HG03378 (cell line): ENCODE data around the gene JMJD7.
"Not testable (repeated sequence)": the region's sequence is repeated elsewhere in the genome, so short reads cannot be mapped to it uniquely, and the experiment has no call there.

Source experiments
- ATAC-seq: cut with Tn5 transposase; IDR thresholded peaks from one replicate; pipeline ENCODE4 v1.9.1; 2021; ENCODE audit warnings: mild to moderate bottlenecking, moderate library complexity; ENCODE audit not compliant: unreplicated experiment

Gene JMJD7

GRCh38 chr15:41821831-41822230 lies 6.1 kb upstream of the JMJD7 start:
- no peak for ATAC-seq

GRCh38 chr15:41822471-41822870 lies 5.4 kb upstream of the JMJD7 start:
- no peak for ATAC-seq

GRCh38 chr15:41822957-41823356 lies 4.9 kb upstream of the JMJD7 start:
- ATAC-seq: no peak

- no peak for ATAC-seq
Observed at GRCh38 chr15:41823502-41823901, 4.4 kb upstream of the JMJD7 start.

DNA sequence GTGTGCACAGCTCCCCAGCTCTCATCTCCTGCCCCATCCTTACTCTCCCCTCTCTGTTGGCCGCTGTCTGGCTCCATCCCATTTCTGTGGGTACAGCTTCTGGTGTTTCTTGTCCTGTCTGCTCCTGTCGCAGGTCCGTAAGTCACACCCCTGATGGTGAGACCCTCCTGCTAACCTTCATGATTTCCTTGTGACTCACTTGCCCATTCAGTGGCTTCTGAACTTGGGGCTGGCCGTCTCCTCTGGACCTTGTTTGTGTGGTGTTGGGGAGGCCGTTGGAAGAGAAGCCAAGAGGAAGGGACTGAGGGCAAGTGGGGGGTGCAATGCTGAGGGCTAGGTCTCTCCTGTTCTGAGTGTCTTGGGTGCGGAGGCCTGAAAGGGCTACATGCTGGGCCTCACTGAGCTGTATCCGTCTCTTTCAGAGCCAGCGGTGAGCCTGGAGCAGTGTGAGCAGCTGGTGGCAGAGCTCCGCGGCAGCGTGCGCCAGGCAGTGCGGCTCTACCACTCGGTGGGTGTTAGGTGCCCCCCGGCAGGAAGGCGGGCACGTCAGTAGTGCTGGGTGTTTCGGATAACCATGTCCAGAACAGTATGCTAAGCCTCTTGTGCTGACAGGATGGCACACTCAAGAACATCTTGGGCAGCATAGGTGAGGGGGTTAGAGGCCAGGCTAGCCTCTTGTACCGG lies 3.7 kb upstream of the JMJD7 start:
- no peak for ATAC-seq

- ATAC-seq: no peak
Observed at GRCh38 chr15:41825145-41825544, 2.7 kb upstream of the JMJD7 start.

DNA sequence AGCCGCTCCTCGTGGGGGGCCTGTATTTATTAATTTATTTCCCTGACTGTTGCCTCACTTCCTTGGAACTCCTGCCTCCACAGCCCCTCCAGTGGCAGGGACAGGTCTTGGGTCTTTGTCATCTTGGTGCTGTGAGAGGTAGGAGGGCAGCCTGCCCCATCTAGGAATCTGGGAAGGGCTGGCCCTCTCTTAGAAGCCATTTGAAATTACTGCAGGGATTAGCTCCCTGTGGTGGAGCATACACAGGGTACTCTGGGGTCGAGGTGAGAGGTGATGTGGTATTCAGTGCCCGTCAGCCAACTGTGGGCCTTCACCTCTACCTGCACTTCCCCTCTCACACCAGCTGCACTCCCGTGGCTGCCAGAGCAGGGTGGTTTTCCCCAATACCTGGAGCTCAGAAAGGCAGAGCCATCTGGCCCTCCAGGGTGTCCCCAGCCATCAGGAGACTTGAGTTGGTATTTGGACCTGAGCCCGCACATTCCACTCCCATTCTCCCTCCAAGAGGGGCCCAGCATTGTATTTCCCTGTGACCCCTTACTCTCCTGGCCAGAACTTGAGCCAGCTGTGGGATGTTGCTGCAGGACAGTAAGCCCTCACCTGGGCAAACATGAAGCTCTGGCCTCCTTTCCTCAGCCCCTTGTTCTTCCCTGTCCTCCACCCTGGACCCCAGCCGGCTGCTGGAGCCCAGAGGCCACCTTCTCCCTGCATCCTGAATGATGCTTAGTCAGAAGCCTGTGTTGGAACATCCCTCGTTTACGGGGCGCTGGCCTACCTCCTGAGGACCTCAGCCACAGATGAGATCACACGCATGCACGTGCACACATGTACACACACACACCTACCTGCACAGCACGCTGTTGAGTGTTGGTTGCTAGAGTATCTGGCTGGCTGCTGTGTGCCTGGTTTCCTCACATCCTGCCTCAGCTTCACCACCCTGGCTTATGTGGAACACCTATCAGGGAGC lies 2.0 kb upstream of the JMJD7 start:
- no peak for ATAC-seq

GRCh38 chr15:41827290-41827879 lies 507 bp upstream of the JMJD7 start:
- ATAC-seq: no peak

- ATAC-seq: no peak
Observed at GRCh38 chr15:41828807-41829141, 882 bp downstream of the JMJD7 start.

DNA sequence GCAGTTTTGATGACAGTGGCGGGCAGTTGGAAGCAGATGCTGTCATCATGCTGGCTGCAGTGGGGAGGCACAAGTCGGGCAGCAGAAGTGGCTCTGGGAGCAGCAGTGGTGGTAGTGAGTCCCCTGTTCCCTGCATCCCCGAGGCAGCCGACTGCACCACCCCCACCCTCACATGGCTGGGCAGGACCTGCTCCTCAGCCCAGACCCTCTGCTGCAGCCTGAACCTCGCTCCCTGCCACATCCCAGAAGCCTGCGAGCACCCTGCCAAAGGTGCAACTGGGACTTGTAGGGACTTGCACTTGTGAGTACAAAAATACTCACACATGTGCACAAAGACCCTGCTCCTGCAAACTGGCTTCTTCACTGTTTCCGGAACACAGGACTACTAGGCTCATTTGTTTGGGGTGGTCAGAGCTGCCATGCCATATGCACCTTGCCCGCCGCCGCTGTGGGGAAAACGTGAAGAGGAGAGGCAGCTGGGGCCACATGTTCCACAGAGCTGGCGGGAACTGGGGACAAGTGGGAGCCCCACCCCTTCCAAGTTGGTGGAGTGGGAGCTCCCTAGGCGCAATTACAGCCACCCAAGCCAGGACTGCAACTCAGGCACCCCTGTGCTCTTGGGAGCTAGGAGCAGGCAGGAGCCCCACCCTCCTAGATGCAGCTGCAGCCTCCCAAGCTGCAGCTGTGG lies 2.2 kb downstream of the JMJD7 start:
- ATAC-seq: no peak

- ATAC-seq: not testable (repeated sequence)
Observed at GRCh38 chr15:41831291-41831690, 3.4 kb downstream of the JMJD7 start.

DNA sequence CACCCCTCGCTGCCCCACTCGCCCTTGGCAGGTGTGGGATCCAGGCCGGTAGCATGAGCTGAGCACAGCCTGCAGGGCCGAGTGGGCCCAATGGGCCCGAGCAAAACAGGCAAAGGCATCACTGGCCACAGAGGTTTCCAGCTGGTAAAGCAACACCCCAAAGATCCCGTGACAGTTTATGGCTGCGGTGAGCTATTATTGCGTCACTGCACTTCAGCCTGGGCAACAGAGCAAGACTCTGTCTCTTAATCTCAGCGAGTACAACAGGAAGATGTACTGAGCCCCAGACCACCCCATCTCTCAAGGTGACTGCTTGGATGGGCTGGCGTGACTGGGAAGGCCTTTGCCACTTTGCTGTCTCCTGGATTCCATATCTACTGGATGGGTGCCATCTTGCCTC lies 4.3 kb downstream of the JMJD7 start:
- ATAC-seq: no peak

DNA sequence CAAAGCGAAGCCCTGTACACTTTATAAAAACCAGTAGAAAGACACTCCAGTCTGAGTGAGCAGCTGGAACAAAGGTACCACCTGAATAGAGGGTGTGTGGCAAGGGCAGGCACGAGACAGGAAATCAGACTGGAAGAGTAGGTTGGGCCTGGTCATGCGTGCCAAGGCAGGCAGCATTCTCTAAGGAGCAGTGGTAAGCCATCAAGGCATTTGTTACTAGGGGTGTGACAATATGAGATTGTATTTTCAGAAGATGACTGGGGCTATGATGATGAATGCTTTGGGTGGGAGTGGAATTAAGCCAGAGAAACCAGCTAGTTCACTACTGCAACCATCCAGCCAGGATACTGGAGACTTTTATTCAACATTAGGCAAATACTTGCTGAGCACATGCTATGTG lies 5.0 kb downstream of the JMJD7 start:
- ATAC-seq: no peak

DNA sequence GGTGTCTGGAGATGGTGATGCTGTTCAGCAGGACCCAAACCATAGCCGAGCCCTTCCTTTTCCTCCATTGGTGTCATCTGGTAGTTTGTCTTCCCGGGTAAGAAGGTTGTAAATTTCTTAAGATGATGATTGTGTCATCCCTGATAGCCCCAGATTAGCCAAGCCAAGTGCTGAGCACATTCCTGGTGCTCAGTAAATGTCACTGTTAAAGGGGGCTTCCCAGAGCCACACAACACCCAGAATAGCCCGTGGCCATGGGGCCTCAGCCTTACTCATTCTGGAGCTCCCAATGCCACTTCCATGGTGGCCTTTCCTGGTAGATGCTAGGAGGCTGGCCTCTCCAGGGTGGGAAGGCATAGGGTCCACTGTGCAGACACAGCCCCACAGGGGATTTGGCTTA lies 6.2 kb downstream of the JMJD7 start:
- no peak for ATAC-seq

GRCh38 chr15:41836073-41836472 lies 8.2 kb downstream of the JMJD7 start:
- ATAC-seq: no peak

GRCh38 chr15:41836713-41837454 lies 9.0 kb downstream of the JMJD7 start:
- no peak for ATAC-seq

- ATAC-seq: no peak
Observed at GRCh38 chr15:41838400-41838897, 10.6 kb downstream of the JMJD7 start, which contains the start of gene PLA2G4B. Gene PLA2G4B, plus strand, starts transcription at chr15:41838847. Its CDS starts 67 bp downstream, at chr15:41838914.

DNA sequence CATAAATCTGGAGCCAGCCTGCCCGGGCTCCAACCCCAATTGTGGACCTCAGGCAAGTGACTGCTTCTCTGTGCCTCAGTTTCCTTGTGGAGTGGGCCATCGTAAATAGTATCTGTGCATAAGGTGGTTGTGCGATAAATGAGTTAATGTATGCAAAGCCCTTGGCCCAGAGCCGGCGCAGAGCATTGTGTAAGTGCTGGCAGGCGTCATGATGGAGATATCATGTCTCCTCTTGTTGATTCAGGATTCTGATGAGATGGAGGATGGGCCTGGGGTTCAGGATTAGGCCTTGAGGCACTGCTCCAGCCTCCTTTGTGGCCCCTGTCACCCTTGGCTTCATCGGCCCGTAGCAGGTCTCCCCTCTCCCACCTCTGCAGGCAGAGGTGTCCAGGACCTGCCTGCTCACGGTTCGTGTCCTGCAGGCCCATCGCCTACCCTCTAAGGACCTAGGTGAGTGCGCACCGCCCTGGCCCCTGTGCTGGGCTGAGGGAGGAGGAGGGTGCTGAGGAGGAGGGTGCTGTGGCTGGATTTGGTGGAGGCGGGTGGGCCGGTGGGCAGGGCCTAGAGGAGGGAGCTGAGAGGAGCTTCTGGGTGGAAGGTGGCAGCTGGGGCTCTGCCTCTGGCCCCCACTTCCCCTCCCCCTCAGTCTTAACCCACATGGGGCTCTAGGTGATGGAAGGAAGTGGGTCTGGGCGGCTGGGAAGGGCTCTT lies 12.0 kb downstream of the JMJD7 start:
- no peak for ATAC-seq

DNA sequence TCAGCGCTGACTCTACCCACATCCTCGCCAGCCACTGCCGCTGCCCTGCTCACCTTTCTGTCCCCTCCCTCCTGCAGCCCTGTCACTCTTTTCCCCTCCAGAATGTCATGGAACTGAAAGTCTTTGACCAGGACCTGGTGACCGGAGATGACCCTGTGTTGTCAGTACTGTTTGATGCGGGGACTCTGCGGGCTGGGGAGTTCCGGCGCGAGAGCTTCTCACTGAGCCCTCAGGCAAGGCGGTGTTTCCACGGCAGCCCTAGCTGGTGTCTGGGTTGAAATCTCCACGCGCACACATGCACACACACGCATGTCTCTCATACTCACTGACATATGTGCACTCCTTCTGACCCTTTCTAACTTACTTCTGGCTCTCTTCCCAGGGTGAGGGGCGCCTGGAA lies 12.8 kb downstream of the JMJD7 start:
- ATAC-seq: no peak

- no peak for ATAC-seq
Observed at GRCh38 chr15:41841131-41841530, 13.2 kb downstream of the JMJD7 start.
